ENCODE results near the gene OTUD1. TPM values are rescaled to one million over a fixed set of nuclear protein-coding genes. Genes with fewer than 3 reads are reported as not detected.
A peak's percentile ranks its signal among the peaks of the same experiment; 100 is the strongest.

Gene OTUD1
- total and polyA plus RNA-seq, 12 donors = 4.8 to 31.1 (median 15.1) TPM

GRCh38 chr10:23421397-23421796 is 17.5 kb upstream of the OTUD1 start:
- 64 to 92% (median 87%) methylated on average over 1 of the region's 1 CpG for WGBS, 4 donors
- Histone ChIP-seq H3K27me3 (no peaks in the 10 kb centered on the region), H3K36me3 (replicated peaks in 1 of 2) (no peaks in the 10 kb centered on the region), H3K4me1 (replicated peaks in 1 of 2) (peaks cover 8 to 13% of the 10 kb centered on the region in 2 donors), H3K27ac (peak overlapping the region in 2 of 5 donors; percentile 10 to 24), H3K4me3 (no peak overlapping the region), H3K9me3 (replicated peaks in 1 of 3) (no peaks in the 10 kb centered on the region)
- no peak for TF ChIP-seq POLR2A (IDR thresholded peaks at IDR 0.05)
- TF ChIP-seq, protein P1, sequence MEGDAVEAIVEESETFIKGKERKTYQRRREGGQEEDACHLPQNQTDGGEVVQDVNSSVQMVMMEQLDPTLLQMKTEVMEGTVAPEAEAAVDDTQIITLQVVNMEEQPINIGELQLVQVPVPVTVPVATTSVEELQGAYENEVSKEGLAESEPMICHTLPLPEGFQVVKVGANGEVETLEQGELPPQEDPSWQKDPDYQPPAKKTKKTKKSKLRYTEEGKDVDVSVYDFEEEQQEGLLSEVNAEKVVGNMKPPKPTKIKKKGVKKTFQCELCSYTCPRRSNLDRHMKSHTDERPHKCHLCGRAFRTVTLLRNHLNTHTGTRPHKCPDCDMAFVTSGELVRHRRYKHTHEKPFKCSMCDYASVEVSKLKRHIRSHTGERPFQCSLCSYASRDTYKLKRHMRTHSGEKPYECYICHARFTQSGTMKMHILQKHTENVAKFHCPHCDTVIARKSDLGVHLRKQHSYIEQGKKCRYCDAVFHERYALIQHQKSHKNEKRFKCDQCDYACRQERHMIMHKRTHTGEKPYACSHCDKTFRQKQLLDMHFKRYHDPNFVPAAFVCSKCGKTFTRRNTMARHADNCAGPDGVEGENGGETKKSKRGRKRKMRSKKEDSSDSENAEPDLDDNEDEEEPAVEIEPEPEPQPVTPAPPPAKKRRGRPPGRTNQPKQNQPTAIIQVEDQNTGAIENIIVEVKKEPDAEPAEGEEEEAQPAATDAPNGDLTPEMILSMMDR (IDR thresholded peaks at IDR 0.05) = no peak
- intact Hi-C loops (cut with DNase I) = no loop called here
- no peak for DNase-seq

DNA sequence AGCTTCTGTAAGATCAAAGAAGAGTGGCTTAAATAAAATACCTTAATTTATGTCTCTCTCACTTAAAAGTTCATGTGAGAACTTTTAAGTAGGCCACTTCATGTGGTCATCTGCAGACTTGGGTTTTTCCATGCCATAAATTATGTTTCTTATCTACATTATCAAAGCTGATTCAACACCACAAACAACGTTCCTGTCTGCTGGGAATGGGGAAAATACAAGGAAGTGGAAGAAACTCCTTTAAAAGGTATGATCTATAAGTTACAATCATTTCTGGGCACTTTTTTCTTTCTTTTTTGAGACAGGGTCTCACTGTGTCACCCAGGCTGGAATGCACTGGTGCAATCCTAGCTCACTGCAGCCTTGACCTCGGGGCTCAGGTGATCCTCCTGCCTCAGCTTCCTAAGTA is 16.9 kb upstream of the OTUD1 start:
- H3K27me3 ChIP-seq = no peaks in the 10 kb centered on the region
- H3K4me3 ChIP-seq = no peak overlapping the region
- intact Hi-C loops (cut with DNase I) = no loop called here
- no peaks in the 10 kb centered on the region for H3K36me3 ChIP-seq (replicated peaks in 1 of 2)
- WGBS, 4 donors = 15 to 42% (median 34%) methylated on average over 2 of the region's 2 CpGs
- peak overlapping the region in 2 of 5 donors; percentile 4 to 10 for H3K27ac ChIP-seq
- TF ChIP-seq, protein P1 (IDR thresholded peaks at IDR 0.05) = no peak
- no peak for TF ChIP-seq POLR2A (IDR thresholded peaks at IDR 0.05)
- DNase-seq = peak in 1 of 7 donors; percentile 20
- H3K9me3 ChIP-seq (replicated peaks in 1 of 3) = no peaks in the 10 kb centered on the region
- peaks cover 8 to 13% of the 10 kb centered on the region in 2 donors for H3K4me1 ChIP-seq (replicated peaks in 1 of 2)

DNA sequence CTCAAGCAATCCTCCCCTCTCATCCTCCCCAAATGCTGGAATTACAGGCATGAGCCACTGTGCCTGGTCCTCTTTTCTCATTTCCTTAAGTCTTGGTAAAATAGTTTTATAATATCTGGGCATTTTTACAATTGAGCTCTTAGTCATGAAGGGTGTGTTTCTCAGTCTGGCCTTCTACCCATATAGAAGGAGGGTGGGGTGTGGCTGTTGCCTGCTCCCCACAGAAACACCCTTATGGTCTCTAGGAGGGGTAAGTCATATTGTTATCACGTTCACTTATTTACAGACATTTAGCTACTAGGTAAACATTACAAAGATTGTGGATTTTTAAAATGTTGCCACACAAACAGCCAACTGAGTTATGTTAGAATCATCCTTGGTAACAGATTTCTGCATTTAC is 6.7 kb upstream of the OTUD1 start:
- intact Hi-C loops (cut with DNase I) = no loop called here
- no peak overlapping the region for H3K27ac ChIP-seq
- no peak overlapping the region for H3K4me3 ChIP-seq
- WGBS, 4 donors = 58 to 75% (median 69%) methylated on average over 1 of the region's 1 CpG
- H3K36me3 ChIP-seq (replicated peaks in 1 of 2) = no peaks in the 10 kb centered on the region
- no peaks in the 10 kb centered on the region for H3K27me3 ChIP-seq
- H3K9me3 ChIP-seq (replicated peaks in 1 of 3) = no peaks in the 10 kb centered on the region
- no peaks in the 10 kb centered on the region for H3K4me1 ChIP-seq (replicated peaks in 1 of 2)
- TF ChIP-seq, protein P1 (IDR thresholded peaks at IDR 0.05) = no peak
- no peak for TF ChIP-seq POLR2A (IDR thresholded peaks at IDR 0.05)
- DNase-seq = no peak

- Histone ChIP-seq H3K4me3 (no peak overlapping the region), H3K9me3 (replicated peaks in 1 of 3) (no peaks in the 10 kb centered on the region), H3K4me1 (replicated peaks in 1 of 2) (no peaks in the 10 kb centered on the region), H3K27ac (no peak overlapping the region), H3K36me3 (replicated peaks in 1 of 2) (no peaks in the 10 kb centered on the region), H3K27me3 (no peaks in the 10 kb centered on the region)
- intact Hi-C loops (cut with DNase I) = no loop called here
- no peak for DNase-seq
- WGBS, 4 donors = 80 to 91% (median 84%) methylated on average over 3 of the region's 3 CpGs
- no peak for TF ChIP-seq POLR2A (IDR thresholded peaks at IDR 0.05)
- TF ChIP-seq, protein P1 (IDR thresholded peaks at IDR 0.05) = no peak
Observed at GRCh38 chr10:23432639-23433038, 6.2 kb upstream of the OTUD1 start.
